Embryonic facial prominence (tissue), 1 donor: ENCODE measurements around the gene IFITM10.

Source experiments
- DNase-seq: peaks from one replicate; pipeline ENCODE4 v3.0.0-alpha.2; 2016; ENCODE audit errors: extremely low spot score

Gene IFITM10

DNA sequence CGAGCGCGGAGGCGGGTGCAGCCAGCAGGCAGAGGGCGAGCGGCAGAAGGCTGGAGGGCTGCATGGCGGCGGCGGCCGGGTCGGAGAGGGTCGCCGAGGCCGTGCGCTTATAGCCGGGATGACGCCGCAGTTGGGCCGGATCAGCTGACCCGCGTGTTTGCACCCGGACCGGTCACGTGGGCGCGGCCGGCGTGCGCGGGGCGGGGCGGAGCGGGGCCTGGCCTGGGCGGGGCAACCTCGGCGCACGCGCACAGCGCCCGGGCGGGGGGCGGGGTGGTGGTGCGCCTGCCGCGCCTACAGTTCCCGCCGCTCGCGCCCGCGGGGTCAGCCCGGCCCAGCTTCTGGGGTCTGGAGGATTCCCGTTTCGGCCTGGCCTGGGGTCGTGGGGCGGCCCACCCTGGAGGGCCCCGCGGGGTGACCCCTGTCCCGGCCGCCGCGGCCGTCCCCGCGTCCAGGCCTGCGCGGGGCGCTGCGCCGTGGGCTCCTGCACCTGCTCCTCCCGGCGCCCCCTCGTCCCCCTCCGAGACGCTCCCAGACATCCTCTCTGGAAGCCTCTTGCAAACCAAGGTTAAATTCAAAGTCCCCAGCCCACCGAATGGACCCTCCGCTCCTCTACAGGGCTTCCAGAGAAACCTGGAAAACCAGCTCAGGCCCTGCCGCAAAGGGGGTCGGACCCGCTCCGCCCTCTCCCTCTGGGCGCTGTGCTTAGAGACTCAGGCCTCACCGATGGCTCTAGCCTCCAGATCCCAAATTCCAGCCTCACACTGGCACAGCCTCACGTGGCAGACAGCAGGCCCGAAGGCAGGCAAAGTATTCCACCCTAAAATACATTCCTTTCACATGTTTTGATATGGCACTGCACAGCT, 13.6 kb upstream of the IFITM10 start, which contains the start of gene CTSD:
Gene CTSD (minus strand): TSS at position 132 of the 866 bp plus-strand sequence. CDS start 68 bp downstream, at position 64.
- peak; percentile 23 for DNase-seq

DNA sequence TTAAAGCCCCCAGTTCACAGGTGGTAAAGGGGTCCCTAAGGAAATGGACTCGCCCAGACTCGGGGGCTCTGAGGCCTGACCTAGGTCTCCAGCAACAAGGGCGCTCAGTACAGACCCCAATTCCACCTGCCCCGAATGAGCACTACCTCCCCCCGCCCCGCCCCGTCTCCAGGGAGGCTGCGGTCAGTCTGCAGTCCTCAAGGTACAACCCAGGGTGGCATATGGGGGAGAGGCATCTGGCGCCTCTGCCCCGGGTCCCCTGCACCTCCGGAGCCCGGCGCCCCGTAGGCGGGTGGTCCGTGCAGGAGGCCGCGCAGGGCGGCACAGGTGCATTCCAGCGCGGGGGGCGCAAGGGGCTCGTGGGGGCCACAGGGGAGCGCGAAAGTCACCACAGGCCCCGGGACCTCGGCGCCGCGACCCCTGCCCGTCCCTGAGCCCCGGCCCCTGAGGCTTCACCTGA, 13.0 kb upstream of the IFITM10 start:
- no peak for DNase-seq

DNA sequence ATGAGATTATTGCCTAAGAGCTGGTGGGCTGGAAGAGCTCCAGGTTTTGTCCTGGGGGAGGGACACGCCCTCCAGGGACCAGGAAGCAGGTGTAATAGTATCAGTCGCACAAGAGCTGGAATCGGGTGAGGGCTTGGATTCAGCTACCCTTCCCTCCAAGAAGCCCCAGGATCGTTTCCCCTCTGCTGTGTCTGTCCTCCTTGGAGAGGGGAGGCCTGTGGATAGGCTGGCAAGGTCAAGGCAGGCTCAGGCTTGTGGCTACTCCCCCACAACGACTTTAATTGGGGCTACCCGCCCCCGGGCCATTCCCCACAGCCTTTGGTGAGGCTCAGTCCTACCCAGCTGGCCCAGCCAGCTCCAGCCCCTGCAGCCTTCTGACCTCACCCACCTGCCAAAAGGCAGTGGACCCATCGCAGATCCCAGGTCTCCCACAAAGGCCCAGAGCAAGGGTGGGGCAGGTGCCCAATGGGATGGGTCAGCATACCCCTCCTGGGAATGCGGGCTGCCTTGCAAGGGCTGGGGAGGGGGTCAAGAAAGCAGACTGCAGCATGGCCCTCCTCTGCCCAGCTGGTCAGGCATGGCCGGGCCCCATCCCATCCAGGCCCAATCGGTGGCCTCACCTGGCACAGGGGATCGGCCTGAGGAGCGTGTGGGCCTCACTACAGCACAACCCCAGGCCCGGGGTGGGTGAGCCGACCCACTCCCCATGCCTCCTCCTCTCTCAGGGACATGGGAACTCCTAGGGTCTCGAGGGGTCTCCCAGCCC, 12.3 kb upstream of the IFITM10 start:
- no peak for DNase-seq

DNA sequence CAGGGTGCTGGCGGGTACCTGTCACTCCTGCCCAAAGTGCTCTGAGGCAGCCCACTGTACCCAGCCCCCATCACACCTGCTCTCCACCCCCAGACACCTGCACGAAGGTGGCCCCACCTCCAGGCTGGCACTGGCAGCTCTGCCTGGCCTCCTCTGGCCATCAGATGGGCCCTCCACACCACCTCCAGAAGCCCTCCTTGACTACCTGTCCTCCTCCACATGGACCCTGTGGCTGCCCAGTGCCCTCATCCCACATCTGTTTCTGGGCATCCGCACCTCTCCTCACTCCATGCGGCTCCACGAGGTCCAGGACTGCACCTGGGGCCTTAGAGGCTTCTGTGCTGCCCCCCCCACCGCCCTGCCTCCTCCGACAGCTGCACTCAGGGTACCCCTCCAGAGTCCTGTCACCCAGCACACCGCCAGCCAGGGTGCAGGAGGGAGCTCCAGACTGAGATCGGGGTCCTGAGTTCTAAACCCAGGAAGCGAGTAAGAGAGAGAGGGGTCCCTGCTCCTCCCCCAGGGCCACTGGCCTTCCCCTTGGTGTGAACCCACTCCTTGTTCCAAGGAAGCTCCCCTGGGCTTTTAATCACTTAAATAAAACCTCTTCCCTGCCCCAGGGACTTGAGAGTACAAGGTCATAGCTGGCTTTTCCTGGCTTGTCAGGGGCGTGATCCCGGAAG, 11.6 kb upstream of the IFITM10 start:
- no peak for DNase-seq

DNA sequence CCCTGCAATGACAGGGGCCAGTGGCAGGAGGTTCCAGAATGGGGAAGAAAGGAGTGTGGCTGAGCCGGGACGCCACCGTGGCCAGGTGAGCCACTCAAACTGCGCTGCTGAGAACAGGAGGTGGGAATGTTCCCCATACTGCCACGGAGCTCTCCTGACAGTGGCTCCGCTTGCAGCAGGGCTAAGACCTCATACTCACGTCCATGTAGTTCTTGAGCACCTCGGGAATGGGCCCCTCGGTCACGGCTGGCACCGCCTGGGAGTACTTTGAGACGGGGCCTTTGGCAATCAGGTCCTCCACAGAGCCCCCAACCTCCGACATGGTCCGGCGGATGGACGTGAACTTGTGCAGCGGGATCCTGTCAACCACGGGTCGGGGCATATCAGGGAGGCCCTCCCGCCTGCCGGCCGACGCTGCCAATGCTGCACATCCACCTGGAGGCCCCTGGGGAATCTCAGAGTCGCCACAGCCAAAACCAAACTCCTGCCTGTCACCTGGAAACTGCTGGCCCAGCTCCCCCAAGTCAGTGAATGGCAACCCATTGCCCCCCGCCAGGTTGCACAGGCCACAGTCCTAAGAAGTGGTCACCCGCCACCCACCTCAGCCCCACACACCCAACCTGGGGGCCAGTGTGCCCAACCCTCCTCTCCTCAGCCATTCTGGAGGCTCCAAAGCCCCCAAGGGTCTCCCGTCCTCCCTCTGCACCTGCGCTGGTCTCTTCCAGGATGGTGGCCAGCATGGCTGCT, 10.9 kb upstream of the IFITM10 start:
- DNase-seq = no peak

DNA sequence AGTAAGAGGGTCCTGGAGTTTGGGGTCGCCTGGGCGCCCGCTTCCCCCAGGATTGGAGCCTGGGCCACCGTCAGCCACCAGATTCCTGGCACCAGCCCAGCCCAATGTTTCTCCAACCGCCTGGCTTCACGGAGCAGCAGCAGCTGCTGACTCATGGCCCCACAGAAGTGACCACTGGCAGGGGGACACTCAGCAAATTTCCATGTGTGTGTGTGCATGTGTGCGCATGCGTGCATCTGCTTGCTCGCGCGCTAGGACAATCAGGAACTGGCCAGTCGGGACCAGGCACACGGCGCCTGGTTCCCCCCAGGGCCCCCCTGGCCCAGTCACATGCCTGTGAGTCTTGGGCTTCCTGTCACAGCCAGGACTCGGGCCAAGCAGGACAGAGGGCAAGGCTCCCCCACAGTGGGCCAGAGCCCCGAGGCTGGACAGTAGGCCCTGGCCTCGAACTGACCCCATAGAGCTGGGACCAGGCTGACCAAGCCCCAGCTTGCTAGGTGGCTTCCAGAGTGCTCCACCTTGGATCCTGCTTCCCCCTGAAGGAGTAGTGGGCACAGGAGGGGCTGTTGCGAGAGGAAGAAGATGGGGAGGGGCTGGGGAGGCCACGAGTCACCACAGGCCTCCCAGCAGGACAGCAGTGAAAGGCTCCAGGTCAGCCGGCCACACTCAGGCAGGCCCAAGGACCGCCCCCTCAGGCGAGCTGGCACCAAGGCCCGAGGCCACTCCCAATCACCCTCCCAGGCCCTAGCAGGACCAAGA, 10.1 kb upstream of the IFITM10 start:
- no peak for DNase-seq

DNA sequence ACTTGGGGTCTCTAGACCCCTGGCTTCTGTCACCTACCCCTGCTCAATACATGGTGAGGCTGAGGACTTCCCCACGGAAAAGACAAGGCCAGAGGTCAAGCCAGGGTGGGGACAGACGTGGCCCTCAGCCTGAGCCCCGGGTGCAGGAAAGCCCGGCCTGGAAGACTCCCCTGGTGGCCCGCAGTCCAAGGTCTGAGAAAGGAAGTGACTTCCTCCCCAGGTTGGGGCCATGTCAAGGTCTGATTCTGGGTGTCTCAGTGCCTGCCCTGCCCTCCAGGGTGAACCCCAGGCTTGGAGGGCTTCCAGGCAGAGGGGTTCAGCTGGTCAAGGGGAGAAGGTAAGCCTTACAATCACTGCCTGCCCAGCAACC, 9.4 kb upstream of the IFITM10 start:
- no peak for DNase-seq

DNA sequence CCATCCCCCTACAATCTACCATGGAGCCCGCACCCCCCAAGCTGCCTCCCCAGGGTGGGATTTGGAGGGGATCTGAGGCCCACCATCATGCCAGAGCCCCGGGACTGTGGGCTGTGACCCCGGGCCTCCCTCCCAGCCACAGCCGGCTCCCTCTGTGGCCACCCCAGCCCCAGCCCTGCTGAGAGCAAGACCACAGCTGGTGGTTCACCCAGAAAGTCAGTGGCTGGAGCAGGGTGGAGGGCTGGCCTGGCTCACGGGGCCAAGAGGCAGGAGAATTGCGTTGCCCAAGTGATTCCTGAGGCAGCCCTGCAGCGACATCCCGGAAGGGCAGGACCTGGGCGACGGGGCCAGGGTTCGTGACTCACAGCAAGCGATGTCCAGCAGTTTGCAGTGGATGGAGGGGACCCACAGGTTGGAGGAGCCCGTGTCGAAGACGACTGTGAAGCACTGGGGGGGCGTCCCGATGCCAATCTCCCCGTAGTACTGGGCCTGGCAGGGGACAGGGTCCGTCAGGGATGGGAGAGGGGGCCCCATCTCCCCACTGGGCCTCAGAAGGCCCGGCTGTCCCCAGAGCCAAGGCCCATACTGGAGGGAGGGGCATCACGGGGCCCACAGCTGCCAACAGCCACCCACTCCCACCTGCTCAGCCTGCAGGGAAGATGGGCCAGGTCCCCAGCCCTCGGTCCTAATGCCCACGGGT, 8.9 kb upstream of the IFITM10 start:
- DNase-seq = no peak

DNA sequence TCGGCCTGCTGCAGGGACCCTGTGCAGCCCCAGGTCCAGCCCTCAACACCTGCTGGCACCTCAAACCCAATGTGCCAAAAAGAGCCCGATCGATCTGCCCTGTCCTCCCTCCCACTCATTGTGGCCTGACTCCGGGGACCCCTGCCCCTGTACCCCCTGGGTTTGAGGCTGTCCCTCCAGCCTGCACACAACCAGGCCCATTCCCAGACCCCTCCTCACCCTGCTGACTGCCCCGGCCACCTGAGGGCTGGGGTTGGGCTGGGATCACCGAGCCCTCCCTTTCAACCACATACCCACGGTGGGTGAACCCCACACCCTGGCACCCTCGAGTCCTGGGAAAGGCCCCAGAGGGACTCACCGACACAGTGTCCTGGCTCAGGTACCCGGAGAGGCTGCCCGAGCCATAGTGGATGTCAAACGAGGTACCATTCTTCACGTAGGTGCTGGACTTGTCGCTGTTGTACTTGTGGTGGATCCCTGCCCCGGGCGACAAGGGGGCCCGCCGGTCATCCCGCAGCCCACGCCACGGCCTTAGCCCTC, 8.3 kb upstream of the IFITM10 start:
- DNase-seq = no peak

DNA sequence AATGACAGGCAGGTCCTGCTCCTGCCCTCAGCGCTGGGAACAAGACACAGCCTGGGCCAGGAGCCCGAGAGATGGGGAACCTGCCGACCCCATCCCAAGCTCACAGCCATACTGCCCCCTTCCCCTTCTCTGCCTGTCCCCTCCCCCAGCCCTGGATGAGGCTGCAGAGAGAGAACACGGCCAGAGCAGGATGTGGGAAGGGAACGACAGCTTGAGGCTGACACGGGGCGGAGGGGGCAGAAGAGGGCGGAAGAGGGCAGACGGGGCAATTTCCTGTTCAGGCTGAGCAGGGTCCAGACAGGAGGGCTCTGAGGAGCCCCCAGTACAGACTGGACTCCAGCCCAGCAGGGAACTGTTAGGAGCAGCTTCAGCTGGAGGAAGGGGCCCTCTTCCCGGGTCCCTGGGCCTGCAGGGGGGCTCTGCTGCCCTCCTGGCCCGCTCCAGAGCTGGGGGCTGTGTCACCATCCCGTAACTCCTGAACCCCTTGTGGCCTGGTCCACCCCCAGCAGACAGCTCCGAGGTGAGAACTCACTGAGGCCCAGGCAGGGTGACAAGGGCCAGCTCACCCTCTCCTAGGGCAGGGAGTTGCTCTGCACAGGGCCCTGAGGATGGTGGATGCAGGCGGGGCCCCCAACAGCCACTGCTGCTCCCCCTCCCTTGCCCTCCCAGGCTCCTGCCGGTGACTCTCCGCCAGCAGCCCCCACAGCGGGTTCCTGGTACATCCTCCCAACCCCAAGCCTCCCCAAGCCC, 7.6 kb upstream of the IFITM10 start:
- DNase-seq = no peak

DNA sequence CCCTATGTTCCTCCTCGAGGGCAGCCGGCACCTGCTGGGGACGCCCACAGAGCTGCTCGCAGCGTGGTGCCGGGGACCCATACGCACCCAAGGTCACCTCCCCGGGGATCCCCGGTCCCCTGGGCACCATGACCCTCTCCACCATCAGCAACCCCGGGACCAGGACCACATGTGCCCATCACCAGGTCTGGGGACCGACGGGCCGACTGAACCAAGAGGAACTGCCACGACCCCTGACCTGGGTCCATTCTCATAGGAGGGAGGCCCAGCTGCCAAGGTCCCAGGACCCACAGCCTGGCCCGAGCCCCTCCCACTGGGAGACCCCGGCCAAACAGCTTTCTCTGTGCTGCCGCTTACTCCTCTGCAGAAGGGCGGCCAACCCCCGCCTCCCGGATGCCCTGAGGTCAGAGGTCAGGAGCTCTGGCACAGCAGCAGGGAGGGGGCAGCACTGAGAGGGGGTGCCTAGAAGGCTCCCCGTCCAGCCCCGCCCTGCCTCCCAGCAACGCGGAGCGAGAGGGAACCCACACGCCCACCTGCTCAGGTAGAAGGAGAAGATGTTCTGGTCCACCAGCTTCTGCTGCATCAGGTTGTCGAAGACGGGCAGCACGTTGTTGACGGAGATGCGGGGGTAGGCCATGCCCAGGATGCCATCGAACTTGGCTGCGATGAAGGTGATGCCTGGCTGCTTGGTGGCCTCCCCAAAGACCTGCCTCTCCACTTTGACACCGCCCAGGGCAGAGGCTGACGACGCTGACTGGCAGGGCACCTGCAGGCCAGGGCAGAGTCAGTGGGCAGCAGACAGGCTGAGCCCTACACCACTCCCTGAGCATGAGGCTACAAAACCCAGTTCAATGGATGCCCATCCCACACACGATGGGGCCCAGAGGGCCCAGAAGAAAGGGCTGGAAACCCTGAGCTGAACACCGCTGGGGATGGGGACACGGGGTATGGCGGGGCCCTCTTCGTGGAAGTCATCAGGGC, 6.7 kb upstream of the IFITM10 start:
- DNase-seq = no peak

DNA sequence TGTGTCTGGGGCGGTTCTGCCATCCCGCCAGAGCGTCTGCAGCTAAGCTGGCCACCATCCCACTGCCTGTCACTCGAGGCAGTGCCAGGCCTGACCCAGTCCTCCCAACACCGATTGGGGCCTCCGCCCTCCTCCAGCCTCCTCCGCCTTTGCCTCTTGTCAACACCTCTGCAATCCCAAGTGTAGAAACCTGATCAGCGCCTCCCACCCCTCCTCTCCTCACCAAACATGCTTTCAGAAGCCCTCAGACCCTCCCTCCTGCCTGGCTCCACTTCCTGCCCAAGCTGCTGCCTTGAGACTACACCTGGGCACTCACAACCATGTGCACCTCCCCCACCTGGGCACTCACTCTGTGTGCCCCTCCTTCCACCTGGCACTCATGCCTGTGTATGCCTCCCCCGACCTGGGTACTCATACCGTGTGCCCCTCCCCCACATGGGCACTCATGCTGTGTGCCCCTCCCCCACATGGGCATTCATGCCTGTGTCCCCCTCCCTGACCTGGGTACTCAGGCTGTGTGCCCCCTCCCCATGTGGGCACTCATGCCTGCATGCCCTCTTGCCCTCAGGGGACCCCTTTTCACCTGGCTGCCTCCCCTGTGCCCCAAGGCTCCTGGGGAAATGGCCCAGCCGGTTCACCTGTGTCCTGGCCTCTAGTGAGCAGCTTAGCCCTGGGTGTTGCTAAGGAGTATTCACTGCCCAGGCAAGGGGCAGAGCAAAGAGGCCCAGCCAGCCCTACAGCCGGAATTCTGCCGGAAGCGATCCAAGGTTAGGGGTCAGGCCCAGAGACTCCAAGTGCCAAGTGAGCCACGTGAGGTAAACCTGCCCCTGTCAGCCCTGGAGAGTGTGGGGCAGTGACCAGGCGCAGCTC, 5.5 kb upstream of the IFITM10 start:
- no peak for DNase-seq

DNA sequence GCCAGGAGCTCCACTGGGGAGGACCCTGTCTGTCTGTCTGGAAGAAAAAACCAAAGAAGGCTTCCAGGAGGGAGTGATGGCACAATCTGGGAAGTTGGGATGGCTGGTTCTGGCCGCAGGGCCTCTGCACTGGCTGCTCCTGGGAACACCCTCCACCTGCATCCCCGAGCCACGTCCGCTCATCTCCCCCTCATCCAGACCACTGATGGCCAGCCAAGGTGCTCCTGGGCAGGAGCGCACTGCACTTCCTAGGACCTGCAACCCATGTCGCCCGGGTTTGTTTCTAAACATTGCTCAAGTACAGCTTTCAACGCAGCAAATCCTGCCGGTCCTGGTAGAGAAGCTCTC, 4.9 kb upstream of the IFITM10 start:
- DNase-seq = no peak

DNA sequence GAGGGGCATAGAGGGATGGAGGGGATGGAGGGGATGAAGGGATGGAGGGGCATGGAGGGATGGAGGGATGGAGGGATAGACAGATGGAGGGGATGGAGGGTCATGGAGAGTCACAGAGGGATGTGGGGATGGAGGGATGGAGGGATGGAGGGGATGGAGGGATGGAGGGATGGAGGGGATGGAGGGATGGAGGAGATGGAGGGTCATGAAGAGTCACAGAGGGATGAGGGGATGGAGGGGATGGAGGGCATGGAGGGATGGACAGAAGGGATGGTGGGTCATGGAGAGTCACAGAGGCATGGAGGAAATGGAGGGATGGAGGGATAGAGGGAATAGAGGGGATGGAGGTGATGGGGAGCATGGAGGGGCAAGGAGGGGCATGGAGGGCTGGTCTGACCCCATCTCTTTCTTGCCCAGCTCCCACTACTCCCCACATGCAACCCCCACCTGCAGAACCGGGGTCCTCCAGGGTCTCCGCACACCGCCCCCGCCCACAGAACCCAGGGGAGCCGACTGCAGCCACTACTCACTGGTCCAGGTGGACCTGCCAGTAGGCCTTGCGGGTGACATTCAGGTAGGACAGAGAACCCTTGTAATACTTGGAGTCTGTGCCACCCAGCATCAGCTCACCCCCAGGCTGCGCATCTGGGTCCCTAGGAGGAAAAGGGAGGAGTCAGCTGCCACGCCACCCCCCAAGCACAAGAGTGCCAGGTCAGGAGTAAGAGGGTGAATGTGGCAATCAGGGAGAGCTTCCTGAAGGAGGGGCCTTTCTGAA, 4.2 kb upstream of the IFITM10 start:
- no peak for DNase-seq

DNA sequence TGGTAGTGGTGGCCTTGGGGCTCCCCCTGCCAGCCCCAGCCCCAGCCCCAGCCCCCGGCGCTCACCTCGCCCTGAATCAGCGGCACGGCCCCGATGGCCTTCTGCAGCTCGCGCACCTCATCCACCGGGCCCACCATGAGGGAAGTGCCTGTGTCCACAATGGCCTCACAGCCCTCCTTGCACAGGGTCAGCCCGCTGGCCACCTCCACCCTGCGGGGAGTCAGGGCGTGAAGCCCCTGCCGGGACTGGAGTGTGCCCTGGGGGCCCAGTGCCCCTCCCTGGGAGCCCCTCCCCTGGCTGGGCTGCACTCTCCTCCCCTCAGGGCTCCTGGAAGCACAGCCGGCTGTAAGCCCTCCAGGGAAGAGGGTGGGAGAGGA, 3.5 kb upstream of the IFITM10 start:
- DNase-seq = no peak

DNA sequence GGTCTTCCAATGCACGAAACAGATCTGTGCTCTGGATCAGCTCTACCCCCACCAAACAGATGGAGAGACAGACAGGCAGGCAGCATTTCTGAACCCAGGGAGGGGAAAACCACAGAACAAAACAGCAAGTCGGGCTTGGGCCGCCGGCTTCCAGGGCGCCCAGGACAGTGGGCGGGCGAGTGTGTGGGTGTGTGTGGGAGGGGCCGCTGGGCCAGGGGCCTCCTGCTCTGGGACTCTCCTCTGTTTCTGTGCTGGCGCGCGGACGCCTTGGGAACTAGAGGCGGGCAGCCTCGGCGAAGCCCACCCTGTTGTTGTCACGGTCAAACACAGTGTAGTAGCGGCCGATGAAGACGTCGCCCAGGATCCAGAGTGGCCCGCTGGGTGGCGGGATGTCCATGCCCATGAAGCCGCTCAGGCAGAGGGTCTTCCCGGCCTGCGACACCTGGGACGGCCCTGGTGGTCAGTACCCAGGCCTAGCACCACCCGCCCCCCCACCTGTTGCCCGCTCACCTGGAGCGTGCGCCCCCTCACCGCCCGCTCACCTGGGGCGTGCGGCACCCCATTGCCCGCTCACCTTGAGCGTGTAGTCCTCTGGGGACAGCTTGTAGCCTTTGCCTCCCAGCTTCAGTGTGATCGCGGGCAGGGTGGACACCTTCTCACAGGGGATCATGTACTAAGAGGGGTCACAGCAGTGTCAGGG, 3.0 kb upstream of the IFITM10 start:
- no peak for DNase-seq
